ENCODE results near the gene CGB1. TPM values are rescaled to one million over a fixed set of nuclear protein-coding genes. Genes with fewer than 3 reads are reported as not detected.

The CGB1 gene
- total and polyA plus RNA-seq, 9 of the 15 experiments (the other 6 are each of a cell fraction or from before 2014, with no cell fraction given) = not detected

- TF ChIP-seq, protein P1, sequence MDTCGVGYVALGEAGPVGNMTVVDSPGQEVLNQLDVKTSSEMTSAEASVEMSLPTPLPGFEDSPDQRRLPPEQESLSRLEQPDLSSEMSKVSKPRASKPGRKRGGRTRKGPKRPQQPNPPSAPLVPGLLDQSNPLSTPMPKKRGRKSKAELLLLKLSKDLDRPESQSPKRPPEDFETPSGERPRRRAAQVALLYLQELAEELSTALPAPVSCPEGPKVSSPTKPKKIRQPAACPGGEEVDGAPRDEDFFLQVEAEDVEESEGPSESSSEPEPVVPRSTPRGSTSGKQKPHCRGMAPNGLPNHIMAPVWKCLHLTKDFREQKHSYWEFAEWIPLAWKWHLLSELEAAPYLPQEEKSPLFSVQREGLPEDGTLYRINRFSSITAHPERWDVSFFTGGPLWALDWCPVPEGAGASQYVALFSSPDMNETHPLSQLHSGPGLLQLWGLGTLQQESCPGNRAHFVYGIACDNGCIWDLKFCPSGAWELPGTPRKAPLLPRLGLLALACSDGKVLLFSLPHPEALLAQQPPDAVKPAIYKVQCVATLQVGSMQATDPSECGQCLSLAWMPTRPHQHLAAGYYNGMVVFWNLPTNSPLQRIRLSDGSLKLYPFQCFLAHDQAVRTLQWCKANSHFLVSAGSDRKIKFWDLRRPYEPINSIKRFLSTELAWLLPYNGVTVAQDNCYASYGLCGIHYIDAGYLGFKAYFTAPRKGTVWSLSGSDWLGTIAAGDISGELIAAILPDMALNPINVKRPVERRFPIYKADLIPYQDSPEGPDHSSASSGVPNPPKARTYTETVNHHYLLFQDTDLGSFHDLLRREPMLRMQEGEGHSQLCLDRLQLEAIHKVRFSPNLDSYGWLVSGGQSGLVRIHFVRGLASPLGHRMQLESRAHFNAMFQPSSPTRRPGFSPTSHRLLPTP (IDR thresholded peaks at IDR 0.05; ENCODE audit: borderline replicate concordance, extremely low read depth, insufficient read length) = no peak
- TF ChIP-seq, protein P2, sequence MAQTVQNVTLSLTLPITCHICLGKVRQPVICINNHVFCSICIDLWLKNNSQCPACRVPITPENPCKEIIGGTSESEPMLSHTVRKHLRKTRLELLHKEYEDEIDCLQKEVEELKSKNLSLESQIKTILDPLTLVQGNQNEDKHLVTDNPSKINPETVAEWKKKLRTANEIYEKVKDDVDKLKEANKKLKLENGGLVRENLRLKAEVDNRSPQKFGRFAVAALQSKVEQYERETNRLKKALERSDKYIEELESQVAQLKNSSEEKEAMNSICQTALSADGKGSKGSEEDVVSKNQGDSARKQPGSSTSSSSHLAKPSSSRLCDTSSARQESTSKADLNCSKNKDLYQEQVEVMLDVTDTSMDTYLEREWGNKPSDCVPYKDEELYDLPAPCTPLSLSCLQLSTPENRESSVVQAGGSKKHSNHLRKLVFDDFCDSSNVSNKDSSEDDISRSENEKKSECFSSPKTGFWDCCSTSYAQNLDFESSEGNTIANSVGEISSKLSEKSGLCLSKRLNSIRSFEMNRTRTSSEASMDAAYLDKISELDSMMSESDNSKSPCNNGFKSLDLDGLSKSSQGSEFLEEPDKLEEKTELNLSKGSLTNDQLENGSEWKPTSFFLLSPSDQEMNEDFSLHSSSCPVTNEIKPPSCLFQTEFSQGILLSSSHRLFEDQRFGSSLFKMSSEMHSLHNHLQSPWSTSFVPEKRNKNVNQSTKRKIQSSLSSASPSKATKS (CRISPR knock-in tag; IDR thresholded peaks at IDR 0.05) = no peak
- TF ChIP-seq, protein P3, sequence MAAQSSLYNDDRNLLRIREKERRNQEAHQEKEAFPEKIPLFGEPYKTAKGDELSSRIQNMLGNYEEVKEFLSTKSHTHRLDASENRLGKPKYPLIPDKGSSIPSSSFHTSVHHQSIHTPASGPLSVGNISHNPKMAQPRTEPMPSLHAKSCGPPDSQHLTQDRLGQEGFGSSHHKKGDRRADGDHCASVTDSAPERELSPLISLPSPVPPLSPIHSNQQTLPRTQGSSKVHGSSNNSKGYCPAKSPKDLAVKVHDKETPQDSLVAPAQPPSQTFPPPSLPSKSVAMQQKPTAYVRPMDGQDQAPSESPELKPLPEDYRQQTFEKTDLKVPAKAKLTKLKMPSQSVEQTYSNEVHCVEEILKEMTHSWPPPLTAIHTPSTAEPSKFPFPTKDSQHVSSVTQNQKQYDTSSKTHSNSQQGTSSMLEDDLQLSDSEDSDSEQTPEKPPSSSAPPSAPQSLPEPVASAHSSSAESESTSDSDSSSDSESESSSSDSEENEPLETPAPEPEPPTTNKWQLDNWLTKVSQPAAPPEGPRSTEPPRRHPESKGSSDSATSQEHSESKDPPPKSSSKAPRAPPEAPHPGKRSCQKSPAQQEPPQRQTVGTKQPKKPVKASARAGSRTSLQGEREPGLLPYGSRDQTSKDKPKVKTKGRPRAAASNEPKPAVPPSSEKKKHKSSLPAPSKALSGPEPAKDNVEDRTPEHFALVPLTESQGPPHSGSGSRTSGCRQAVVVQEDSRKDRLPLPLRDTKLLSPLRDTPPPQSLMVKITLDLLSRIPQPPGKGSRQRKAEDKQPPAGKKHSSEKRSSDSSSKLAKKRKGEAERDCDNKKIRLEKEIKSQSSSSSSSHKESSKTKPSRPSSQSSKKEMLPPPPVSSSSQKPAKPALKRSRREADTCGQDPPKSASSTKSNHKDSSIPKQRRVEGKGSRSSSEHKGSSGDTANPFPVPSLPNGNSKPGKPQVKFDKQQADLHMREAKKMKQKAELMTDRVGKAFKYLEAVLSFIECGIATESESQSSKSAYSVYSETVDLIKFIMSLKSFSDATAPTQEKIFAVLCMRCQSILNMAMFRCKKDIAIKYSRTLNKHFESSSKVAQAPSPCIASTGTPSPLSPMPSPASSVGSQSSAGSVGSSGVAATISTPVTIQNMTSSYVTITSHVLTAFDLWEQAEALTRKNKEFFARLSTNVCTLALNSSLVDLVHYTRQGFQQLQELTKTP (IDR thresholded peaks at IDR 0.05; ENCODE audit: low read depth in 1 of 2, partially characterized antibody in 2 of 2) = peak in 1 of 2 experiments; percentile 37
- TF ChIP-seq MAFK (IDR thresholded peaks at IDR 0.05; ENCODE audit: low read length) (peak; percentile 54; the same call in 1 of the 2 replicates), GATAD2A (IDR thresholded peaks at IDR 0.05) (no peak), MAFF (IDR thresholded peaks at IDR 0.05; ENCODE audit: low read length) (peak; percentile 60; the same call in 1 of the 2 replicates), NELFE (IDR thresholded peaks at IDR 0.05; ENCODE audit: insufficient read depth, insufficient read length) (no peak), ZNF57 (CRISPR knock-in tag; IDR thresholded peaks at IDR 0.05) (no peak), ZNF551 (CRISPR knock-in tag; IDR thresholded peaks at IDR 0.05) (no peak), ZNF507 (tag; conservative IDR thresholded peaks at IDR 0.05) (no peak), CEBPB (tag; IDR thresholded peaks at IDR 0.05) (no peak), SAP30 (IDR thresholded peaks at IDR 0.05; ENCODE audit: borderline replicate concordance, insufficient read depth, low read depth, low read length, poor library complexity, severe bottlenecking) (no peak), ZNF707 (CRISPR knock-in tag; conservative IDR thresholded peaks at IDR 0.05) (no peak), ATF7 (IDR thresholded peaks at IDR 0.05) (peak; percentile 31; the same call in 1 of the 2 replicates), CBX3 (IDR thresholded peaks at IDR 0.05; ENCODE audit: borderline replicate concordance in 1 of 2, low read length in 2 of 2) (peak in 1 of 2 experiments; percentile 14; a peak in 1 of 3 replicates)
- TF ChIP-seq, protein P4, sequence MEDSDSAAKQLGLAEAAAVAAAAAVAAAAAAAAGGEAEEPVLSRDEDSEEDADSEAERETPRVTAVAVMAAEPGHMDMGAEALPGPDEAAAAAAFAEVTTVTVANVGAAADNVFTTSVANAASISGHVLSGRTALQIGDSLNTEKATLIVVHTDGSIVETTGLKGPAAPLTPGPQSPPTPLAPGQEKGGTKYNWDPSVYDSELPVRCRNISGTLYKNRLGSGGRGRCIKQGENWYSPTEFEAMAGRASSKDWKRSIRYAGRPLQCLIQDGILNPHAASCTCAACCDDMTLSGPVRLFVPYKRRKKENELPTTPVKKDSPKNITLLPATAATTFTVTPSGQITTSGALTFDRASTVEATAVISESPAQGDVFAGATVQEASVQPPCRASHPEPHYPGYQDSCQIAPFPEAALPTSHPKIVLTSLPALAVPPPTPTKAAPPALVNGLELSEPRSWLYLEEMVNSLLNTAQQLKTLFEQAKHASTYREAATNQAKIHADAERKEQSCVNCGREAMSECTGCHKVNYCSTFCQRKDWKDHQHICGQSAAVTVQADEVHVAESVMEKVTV (CRISPR knock-in tag; IDR thresholded peaks at IDR 0.05) = no peak
These were observed 37.1 kb upstream of the CGB1 start (continued) for GRCh38 chr19:49073514-49074378.

Data from K562 (cell line).